HG03469 (cell line): ENCODE measurements around the gene NAV3.
"Not testable (repeated sequence)": the region's sequence is repeated elsewhere in the genome, so short reads cannot be mapped to it uniquely, and the experiment has no call there.

Source experiments
- ATAC-seq: cut with Tn5 transposase; IDR thresholded peaks from one replicate; pipeline ENCODE4 v1.9.1; 2021; ENCODE audit warnings: mild to moderate bottlenecking, moderate library complexity, moderate number of reproducible peaks; ENCODE audit not compliant: unreplicated experiment

The NAV3 gene

DNA sequence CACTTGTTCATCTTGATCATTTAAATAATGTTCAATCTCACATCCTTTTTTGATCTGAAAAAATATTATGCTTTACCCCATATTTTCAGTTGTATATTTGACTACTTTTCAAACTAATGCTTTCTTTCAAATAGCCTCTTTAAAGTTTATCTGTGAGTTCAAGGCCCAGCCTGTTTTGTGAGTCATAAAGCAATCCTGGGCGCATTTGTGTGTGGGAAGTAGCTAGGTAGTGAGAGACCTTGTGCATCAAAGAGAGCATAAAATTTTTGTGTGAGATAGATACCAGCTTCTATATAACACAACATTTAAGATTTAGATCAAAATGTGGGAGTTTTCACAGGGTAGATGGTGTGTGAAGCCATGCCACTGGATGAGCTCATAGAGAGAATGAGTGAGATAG lies 405.6 kb downstream of the NAV3 start:
- no peak for ATAC-seq

DNA sequence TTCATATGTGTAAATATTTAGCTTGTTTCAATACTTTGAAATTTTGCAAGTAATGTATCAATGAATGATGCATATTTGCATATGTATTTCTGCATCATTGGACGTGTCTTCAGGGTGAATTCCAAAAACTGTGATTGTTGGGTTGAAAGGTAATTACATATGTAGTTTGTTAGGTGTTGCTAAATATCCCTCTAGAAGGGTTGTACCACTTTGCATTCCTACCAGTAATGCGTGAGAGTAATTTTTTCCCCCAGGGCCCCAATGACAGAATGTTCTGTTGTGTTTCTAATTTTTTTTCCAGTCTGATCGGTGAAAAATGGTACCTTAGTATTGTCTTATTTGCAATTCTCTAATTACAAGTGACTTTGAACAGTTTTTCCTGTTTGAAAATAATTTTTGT lies 408.9 kb downstream of the NAV3 start:
- no peak for ATAC-seq

DNA sequence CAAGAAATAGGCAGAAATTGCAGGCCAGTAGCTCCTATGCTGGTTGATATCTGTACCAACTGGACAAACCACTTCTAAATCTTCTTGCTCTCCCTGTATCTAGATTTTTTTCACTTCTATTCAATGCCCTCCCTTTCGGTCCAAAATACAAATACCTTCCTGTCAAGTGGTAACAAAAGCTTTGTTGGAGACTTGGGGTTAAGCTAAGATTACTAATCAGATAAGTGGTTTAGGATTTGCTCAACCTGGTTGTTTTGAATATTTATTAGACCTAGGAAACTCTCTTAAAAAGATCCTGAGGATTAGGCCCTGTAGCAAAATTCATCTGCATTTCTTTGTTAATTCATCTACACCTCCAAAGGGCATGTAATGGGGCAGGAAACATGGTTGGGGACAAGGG lies 410.1 kb downstream of the NAV3 start:
- ATAC-seq = no peak

DNA sequence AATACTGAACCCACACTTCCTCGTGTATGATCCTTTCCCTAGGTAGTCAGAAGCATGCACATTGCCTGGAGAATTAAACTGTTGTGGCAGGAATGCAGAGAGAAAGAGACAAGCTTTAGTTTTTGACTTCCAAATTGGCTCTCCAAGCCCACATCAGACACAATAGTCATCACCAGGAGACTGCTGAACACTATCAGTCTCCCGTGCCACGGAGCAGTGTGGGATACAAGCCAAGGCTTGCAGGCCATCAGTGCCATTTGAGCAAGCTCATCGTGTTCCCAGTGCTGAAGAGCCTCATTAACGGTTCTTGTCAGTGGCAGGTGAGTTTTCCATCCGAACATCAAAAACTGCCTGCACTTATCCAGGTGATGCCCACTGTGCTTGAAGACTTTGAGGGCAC lies 410.8 kb downstream of the NAV3 start:
- no peak for ATAC-seq

DNA sequence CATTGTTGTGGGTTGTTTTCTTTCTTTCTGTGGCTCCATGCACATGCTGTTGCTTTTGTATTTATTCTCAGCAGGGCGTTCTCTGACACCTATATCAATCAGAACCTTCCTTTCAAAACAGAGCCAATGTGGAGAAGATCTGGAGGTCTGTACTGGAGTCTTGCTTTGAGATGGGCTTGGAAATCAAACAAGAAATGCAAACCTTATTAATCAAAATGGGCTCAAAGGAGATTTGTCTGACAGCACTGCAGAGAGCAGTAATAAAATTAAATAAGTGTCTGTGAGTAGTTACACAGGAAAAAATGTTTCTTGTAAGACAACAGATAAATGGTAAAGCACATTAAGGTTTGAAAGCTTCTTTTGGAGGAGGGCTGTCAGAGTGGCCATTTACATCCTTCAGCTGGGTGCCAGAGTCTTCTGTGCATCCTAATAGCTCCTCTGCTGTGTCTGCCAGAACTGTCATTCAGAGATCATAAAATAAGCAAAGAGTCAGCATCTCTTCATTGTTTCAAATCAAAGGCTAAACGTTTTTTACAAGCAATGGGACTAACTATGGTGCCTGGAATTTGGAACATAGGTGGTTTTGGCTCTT lies 414.3 kb downstream of the NAV3 start:
- ATAC-seq = no peak

DNA sequence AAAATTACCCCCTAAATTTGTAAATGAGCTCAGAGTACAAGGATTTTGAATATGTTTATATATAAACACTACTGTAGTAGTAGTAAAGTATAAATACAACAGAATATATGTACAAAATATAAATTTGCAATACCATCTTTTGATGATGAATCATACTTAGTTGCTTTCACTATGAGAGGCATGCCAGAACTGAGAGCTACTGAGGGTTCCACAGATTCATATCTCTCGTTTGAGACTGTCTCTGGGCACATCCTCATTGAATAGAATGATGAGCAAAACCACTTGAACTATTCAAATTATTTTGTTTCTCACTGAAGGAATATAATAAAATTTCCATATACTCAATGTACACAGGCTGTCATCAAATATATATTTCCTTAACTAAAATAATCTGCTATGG lies 417.6 kb downstream of the NAV3 start:
- no peak for ATAC-seq

DNA sequence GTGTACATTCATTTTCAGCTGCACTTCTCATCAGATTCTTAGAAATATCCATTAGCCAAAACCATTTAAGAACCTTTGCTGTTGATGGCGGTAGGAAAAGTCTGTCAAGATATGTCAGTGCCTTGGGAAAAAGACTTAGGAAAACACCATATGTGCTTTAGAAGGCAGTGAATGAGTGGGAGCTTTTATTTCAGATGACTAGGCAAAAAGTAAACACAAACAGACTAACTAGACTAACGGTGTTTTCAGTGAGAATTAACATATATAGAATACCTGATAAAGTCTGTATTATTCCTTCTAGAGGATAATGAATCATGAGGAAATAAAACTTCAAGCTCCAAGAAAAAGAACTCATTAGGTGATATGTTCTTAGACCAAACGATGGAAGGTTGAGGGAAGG lies 418.9 kb downstream of the NAV3 start:
- ATAC-seq = no peak

DNA sequence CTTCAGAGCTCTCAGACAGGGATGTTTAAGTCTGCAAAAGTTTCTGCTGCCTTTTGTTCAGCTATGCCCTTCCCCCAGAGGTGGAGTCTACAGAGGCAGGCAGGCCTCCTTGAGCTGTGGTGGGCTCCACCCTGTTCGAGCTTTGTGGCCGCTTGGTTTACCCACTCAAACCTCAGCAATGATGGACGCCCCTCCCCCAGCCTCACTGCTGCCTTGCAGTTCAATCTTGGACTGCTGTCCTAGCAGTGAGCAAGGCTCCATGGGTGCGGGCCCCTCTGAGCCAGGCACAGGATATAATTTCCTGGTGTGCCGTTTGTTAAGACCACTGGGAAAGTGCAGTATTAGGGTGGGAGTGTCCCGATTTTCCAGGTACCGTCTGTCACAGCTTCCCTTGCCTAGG lies 427.0 kb downstream of the NAV3 start:
- ATAC-seq = not testable (repeated sequence)

DNA sequence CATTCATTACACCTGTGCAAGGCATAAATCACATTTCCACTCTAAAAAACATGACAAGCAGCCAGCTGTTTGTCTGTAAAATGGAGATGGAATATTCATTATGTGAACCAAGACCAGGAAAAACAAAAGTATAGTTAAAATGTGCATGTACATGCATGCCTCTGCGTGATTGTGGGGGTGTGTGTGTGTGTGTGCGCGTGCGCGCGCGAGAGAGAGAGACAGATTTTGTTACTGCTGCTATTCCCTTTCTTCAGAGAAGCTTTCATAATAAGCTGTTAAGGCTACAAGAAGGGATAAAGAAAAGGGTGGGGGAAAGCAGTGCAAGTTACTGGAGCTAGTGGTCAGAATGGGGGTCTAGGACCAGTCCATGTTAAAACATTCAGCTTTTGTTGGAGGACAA lies 430.3 kb downstream of the NAV3 start:
- ATAC-seq = no peak

DNA sequence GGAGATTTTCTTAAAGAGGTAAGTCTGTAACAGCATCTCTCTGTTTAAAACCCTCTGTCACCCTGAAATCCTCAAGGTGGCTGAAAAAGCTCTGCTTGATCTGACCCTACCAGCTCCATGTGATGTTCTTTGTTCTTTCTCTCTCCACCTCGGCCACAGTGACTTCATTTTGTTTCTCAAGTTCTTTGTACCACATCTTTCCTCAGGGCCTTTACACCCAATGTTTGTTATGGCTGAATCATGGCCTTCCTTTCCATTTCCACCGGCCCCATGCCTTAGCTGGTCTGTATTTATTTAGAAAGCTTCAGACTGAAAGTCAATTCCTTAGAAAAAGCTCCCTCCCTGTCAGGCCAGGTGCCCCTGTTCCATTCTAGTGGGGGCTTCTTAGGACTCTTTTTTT lies 431.2 kb downstream of the NAV3 start:
- ATAC-seq = no peak
